Stimulated activated CD4-positive, alpha-beta T cell treated with anti-CD3 and anti-CD28 coated beads, Interleukin-15, amount 100 ng/mL, for 48 hours (primary cell): Measurements from ENCODE around the gene SH2D1A.
"Not testable (repeated sequence)": the region's sequence is repeated elsewhere in the genome, so short reads cannot be mapped to it uniquely, and the experiment has no call there.

Experiments used
- DNase-seq, 2 donors: peaks; one replicate each; pipeline ENCODE4 v3.0.0-alpha.2; 2020; ENCODE audit warnings: low read depth in 2 of 2

Gene SH2D1A

GRCh38 chrX:124346117-124346876, at the start of gene SH2D1A:
Gene SH2D1A, plus strand, starts transcription at chrX:124346563. Its CDS starts 80 bp downstream, at chrX:124346643.
- no peak for DNase-seq

DNA sequence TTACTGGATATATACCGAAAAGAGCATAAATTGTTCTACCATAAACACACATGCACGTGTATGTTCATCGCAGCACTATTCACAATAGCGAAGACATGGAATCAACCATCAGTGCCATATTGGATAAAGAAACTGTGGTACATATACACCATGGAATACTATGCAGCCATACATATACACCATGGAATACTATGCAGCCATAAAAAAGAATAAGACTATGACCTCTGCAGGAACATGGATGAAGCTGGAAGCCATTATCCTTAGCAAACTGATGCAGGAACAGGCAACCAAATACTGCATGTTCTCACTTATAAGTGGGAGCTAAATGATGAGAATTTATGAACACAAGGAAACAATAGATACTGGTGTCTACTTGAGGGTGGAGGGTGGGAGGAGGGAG, 47.0 kb upstream of the SH2D1A start:
- DNase-seq = not testable (repeated sequence)

- DNase-seq = no peak
Measured at GRCh38 chrX:124300405-124300804, 46.0 kb upstream of the SH2D1A start.

DNA sequence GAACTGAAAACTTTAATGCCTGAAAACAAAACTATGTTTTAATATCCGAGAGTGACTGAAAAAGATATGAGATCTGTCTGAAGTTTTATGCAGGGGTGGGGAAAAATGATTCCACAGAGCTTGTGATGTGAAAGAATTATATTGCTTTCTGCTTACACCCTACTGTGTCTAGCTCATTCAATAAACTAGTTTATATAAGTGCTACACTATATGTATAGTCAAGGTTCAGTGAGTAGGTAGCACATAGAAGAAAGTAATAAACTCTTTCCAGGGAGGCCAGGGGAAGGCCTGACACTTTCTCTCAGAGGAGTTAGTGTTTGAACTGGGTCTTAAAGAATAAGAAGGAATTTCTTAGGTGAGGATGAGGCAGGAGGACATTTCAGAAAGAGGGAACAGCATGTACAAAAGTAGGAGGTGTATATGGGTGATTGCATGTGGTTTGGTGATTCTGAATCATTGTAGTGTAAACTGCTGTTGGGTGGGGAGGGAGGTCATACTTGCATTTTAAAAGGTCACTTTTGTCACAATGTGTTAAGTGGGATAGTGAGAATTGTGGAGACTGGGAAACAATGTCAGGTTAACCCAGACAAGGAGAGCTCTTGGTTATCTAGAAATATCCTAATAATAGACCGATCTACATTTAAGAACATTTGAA, 39.0 kb upstream of the SH2D1A start:
- no peak for DNase-seq

DNA sequence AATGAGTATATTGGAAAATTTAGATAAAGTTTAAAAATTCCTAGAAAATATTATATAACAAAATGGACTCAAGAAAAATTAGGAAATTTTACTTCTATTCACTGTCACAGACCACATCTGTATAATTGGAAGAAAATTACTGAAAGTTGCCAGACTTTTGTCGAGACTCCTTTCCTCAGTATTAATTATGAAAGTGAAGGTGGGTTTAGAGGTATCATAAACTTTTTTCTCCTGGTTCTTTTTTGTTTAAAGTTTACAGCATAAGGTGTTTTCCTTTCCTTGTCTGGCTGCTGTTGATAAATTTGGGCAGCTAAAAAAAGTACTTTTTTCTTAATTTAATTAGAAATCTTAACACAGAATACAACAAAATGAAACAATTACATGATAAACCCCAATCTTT, 20.6 kb upstream of the SH2D1A start:
- DNase-seq = no peak

DNA sequence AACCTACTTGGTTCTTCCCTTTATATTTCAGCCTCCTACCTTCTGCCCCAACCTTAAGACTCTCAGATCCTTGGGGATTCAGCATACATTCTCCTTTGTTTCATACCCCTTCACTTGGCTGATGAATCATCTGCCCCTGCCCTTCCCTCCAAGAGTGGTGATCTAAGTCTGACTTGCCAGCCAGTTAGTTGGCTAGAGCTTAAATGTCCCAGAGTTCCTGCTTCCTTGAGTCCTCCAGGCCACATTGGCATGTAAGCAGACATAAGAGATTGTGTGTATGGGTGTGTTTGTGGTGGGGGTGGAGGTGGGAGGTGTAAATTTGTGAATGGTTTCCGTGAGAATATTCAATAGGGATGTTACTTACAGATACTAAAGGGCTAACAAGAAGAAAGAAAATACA, 17.6 kb upstream of the SH2D1A start:
- no peak for DNase-seq

DNA sequence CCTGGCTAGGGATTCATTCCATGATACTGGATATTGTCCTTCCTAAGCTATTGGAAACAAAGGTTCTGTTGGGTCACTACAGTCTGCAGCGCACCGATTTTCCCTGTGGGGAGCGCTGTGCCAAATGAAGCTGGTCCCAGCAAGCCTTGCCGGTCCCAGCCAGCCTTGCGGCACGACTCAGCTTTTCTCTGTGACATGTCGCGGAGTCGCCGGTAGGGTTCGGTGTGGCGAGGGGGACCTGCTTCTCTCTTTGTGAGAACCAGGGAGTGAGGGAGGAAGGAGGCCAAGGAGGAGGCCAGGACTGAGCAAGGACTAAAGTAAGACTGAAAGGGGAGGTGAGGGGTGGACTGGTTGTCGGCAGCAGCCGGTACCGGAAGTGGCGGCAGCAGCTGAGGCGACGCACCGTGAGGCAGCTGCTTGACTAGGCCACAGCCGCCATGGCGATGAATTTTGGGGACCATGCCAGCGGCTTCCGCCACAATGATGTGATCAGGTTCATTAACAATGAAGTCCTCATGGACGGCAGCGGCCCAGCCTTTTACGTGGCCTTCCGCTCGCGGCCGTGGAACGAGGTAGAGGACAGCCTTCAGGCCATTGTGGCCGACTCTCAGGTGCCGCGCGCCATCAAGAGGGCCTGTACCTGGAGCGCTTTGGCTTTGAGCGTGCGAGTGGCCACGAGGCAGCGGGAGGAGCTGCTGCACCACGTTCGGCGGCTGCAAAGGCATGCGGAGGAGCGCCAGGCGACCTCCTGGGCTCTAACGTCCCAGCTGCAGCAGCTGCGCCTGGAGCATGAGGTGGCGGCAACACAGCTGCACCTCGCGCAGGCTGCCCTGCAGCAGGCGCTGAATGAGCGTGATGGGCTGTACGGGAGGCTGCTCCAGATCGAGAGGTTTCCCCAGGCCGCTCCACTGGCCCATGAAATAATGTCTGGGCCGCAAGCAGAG, 13.6 kb upstream of the SH2D1A start, which contains the start of gene TEX13D:
Gene TEX13D (plus strand): TSS at position 180 of the 944 bp plus-strand sequence. CDS start 258 bp downstream, at position 438.
- DNase-seq = no peak

DNA sequence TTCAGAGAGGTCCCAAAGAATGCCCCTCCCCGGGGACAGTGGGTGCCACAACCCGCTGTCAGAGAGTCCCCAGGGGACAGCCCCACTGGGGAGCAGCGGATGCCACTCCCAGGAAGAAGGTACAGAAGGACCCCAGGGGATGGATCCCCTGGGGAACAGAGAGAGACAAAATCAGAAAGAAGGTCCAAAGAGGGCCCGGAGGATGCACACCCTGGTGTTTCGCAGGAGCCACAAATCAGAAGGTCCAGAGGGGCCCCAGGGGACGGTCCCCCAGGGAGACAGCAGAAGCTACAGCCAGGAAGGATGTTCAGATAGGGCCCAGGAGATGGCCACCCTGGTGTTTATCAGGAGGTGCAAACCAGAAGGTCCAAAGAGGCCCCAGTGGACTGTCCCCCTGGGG, 12.5 kb upstream of the SH2D1A start:
- DNase-seq = no peak

- not testable (repeated sequence) for DNase-seq
Measured at GRCh38 chrX:124334555-124334954, 11.8 kb upstream of the SH2D1A start.

DNA sequence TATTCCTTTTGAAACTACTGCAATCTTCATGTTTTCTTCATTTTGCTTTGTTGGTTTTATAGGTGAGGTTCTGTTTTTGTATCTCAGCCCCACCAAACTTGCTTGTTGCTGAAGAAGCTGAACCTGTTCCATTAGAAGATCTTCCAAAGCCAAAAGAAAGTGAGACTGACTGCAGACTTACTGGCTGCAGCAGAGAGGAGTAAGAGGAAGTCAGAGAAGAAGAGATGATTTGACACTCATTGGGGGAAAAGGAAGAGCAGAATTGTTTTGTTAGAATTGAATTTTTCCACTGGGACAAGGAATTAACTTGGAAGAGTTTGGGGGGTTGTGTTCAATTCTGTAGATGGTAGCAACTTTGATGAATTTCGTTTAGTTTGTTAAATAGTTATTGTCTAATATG, 10.8 kb upstream of the SH2D1A start:
- no peak for DNase-seq

DNA sequence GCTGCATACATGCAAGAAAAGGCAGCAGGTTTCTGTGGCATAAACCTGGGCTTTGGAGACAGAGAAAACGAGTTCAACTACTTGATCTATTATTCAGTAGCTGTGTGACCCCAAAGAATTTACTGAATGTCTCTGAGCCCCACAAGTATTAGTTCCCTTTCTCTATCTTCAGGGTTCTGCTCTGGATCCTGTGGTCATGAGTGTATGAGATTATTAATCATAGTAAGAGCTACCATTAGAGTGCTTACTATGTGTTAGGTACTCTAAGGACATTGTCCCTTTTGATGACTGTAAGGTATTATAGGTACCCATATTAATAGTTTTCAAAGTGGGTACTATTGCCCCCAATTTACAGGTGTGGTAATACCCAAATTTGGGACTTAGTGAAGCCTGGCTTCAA, 8.4 kb upstream of the SH2D1A start:
- DNase-seq = no peak

GRCh38 chrX:124338733-124339514, 7.4 kb upstream of the SH2D1A start:
- DNase-seq = no peak

DNA sequence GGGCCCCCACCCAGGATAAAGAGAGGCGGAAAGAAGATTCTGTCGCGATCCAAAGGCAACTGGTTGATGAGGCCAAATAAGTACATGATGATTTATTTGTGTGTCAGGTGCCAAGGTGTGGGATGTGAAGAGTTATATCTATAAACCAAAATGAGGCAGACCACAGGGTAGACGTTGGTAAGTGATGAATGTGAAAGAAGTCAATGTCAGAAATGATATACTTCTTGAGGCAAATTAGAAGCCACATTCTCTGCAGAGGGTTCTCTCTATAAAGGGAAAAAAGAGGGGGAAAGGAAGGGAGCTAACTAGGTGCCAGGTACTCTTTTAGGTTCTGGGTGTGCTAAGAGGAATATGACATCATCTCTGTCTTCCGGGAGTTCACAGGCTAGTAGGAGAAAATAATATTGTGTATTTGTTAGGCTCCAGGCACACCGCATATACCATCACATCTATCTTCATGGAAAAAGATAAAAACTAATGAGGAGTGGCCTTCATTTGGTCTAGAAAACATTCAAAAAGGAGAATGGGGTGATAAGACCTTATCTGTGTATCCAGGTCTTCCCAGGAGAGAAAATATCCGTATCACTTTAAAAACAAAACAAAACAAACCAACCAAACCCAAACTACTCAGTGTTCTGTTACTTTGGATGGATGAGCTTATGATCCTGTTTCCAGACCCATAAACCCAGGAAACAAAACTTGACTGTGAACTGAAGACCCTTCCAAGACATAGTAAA, 4.8 kb upstream of the SH2D1A start:
- no peak for DNase-seq

GRCh38 chrX:124342174-124342867, 4.0 kb upstream of the SH2D1A start:
- no peak for DNase-seq

DNA sequence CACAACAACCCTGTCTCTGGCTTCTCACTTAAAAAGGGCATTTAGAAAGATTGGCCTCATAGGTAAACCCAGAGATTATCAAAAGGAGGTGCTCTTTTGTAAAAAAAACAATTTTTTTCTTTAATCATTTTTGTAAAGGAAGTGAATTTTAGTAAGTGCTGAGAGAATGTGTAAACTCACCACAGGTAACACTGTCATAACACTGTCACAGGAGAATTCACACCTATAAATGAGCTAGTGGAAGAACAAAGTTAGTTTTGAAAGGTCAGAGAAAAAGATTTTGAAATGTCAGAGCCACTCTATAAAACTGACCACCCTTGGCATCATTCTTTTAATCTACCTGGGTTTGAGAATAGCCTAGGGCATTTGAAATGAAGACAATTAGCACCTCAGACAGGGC, 3.3 kb upstream of the SH2D1A start:
- DNase-seq = no peak

- no peak for DNase-seq
Measured at GRCh38 chrX:124344246-124344645, 2.1 kb upstream of the SH2D1A start.

DNA sequence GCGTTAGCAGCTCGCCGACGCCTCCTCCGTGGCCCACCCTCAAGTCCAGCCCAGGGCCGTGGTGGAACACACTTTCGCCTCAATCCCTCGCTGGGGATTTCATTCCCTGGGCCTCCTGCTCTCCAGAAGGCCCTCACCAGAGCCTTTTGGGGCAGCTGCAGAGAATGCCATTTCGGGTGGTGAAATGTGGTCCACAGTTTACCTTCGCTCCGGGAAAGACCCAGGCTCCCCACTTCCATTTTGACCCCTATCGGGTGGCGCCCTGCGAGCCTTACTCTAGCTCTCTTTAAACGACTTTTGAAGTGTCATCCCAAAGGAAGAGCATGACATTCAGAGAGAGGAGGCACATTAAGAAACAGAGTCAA, 496 bp downstream of the SH2D1A start:
- no peak for DNase-seq

DNA sequence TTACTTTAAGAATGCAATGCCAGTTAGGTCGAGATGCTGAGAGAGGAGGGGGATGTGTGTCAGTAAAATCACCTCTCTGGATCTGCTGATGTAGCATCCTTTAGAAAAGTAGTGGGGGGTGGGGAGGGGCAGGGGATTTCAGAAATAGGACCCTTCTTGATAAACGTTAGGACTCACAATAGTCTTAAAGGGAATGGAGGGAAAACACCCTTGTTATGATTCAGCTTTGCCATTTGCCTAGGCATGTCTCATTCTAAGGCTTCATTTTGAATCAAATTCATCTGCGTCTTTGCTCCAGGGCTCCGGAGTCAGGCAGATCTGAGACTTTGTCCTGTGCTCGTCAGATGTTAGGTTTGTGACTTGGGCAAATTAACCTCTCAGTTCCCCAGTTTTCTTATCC, 879 bp downstream of the SH2D1A start:
- no peak for DNase-seq

- no peak for DNase-seq
Measured at GRCh38 chrX:124348182-124348581, 1.8 kb downstream of the SH2D1A start.

DNA sequence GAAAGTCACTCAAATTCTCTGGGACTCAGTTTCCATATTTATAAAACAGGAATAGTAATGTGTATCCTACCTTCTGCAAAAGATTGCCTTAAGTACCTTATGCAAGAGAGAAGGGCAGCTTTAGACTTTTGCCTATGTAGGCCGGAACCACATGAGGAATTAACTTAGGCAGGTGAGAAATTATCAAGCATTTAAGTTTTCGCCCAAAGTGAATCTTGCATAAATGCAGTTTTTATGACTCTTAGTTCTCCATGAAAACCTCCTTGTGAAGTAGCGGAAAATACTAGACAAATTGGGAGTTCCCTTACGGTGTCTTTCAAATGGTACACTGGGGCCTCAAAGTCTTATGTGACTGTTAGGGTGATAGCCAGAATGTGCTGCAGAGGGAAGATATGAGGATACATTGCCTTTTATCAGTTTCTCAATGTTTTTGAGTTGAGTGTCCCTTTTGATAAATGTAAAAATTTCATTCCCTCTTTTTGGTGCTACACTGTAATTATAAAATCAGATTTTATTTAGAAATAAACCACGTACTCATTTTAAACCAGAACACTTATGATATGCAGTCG, 2.6 kb downstream of the SH2D1A start:
- no peak for DNase-seq
